Stimulated activated memory B cell treated with anti-CD40 and anti-IgM and Interleukin-4, amounts not matched to agents 10 μg/mL and 1 μg/mL and 100 μg/mL, for 72 hours (primary cell): ENCODE results near the gene MOB3A.

Experiments
- ATAC-seq: fragments of 150-1000 bp; cut with Tn5 transposase; 2 replicates; pipeline ENCODE4 v1.10.0; 2021
- H3K27ac Mint-ChIP-seq: one replicate; pipeline ENCODE4 v1.8.0; 2022; ENCODE audit warnings: mild to moderate bottlenecking, mixed read lengths
- H3K27me3 Mint-ChIP-seq: one replicate; pipeline ENCODE4 v1.8.0; 2022; ENCODE audit warnings: mixed read lengths
- H3K36me3 Mint-ChIP-seq: one replicate; pipeline ENCODE4 v1.8.0; 2022; ENCODE audit warnings: mixed read lengths
- H3K4me1 Mint-ChIP-seq: one replicate; pipeline ENCODE4 v1.8.0; 2022; ENCODE audit warnings: mixed read lengths
- H3K4me3 Mint-ChIP-seq: one replicate; pipeline ENCODE4 v1.8.0; 2022; ENCODE audit warnings: mild to moderate bottlenecking, moderate library complexity, mixed read lengths
- H3K9me3 Mint-ChIP-seq: one replicate; pipeline ENCODE4 v1.8.0; 2022; ENCODE audit warnings: mixed read lengths

Gene MOB3A

GRCh38 chr19:2050991-2051772, 44.9 kb downstream of the MOB3A start, which contains the start of gene MKNK2:
Gene MKNK2 (minus strand): TSS chr19:2051244. CDS start chr19:2050851, 393 bp downstream.
- Mint-ChIP-seq H3K36me3 (peaks cover 29% of the 10 kb centered on the region), H3K9me3 (no peaks in the 10 kb centered on the region), H3K4me3 (peak within 1 kb of the TSS; percentile 82), H3K4me1 (peaks cover 82% of the 10 kb centered on the region), H3K27ac (peak within 1 kb of the TSS; percentile 96), H3K27me3 (no peaks in the 10 kb centered on the region)
- ATAC-seq: peak; percentile 83

GRCh38 chr19:2050349-2050990, 45.7 kb downstream of the MOB3A start:
- ATAC-seq: peak; percentile 43
- no peaks in the 10 kb centered on the region for H3K9me3 Mint-ChIP-seq
- peaks cover 82% of the 10 kb centered on the region for H3K4me1 Mint-ChIP-seq
- peak overlapping the region; percentile 81 for H3K4me3 Mint-ChIP-seq
- H3K27ac Mint-ChIP-seq: peak overlapping the region; percentile 96
- peaks cover 29% of the 10 kb centered on the region for H3K36me3 Mint-ChIP-seq
- no peaks in the 10 kb centered on the region for H3K27me3 Mint-ChIP-seq

GRCh38 chr19:2049741-2050348, 46.3 kb downstream of the MOB3A start:
- Mint-ChIP-seq H3K27me3 (no peaks in the 10 kb centered on the region), H3K9me3 (no peaks in the 10 kb centered on the region), H3K4me1 (peaks cover 82% of the 10 kb centered on the region), H3K4me3 (peak overlapping the region; percentile 81), H3K27ac (peak overlapping the region; percentile 66), H3K36me3 (peaks cover 33% of the 10 kb centered on the region)
- peak; percentile 58 for ATAC-seq

- peak overlapping the region; percentile 81 for H3K4me3 Mint-ChIP-seq
- H3K9me3 Mint-ChIP-seq: no peaks in the 10 kb centered on the region
- no peaks in the 10 kb centered on the region for H3K27me3 Mint-ChIP-seq
- H3K27ac Mint-ChIP-seq: peak overlapping the region; percentile 66
- H3K36me3 Mint-ChIP-seq: peaks cover 36% of the 10 kb centered on the region
- H3K4me1 Mint-ChIP-seq: peaks cover 82% of the 10 kb centered on the region
- ATAC-seq: no peak
These were observed 47.0 kb downstream of the MOB3A start for GRCh38 chr19:2048959-2049740.

- H3K4me3 Mint-ChIP-seq: peak overlapping the region; percentile 81
- H3K36me3 Mint-ChIP-seq: peaks cover 44% of the 10 kb centered on the region
- H3K9me3 Mint-ChIP-seq: no peaks in the 10 kb centered on the region
- no peaks in the 10 kb centered on the region for H3K27me3 Mint-ChIP-seq
- ATAC-seq: no peak
- H3K4me1 Mint-ChIP-seq: peaks cover 83% of the 10 kb centered on the region
- H3K27ac Mint-ChIP-seq: peak overlapping the region; percentile 66
These were observed 47.8 kb downstream of the MOB3A start for GRCh38 chr19:2048104-2048958.

GRCh38 chr19:2047449-2048103, 48.5 kb downstream of the MOB3A start:
- peak overlapping the region; percentile 81 for H3K4me3 Mint-ChIP-seq
- no peak for ATAC-seq
- H3K4me1 Mint-ChIP-seq: peaks cover 86% of the 10 kb centered on the region
- H3K27me3 Mint-ChIP-seq: no peaks in the 10 kb centered on the region
- H3K36me3 Mint-ChIP-seq: peaks cover 51% of the 10 kb centered on the region
- H3K9me3 Mint-ChIP-seq: no peaks in the 10 kb centered on the region
- peak overlapping the region; percentile 66 for H3K27ac Mint-ChIP-seq

- peaks cover 86% of the 10 kb centered on the region for H3K4me1 Mint-ChIP-seq
- no peaks in the 10 kb centered on the region for H3K27me3 Mint-ChIP-seq
- no peak for ATAC-seq
- no peaks in the 10 kb centered on the region for H3K9me3 Mint-ChIP-seq
- peaks cover 56% of the 10 kb centered on the region for H3K36me3 Mint-ChIP-seq
- peak overlapping the region; percentile 29 for H3K4me3 Mint-ChIP-seq
- H3K27ac Mint-ChIP-seq: no peak overlapping the region
These were observed 49.1 kb downstream of the MOB3A start for GRCh38 chr19:2047076-2047448.

- H3K4me3 Mint-ChIP-seq: no peak overlapping the region
- no peak for ATAC-seq
- H3K4me1 Mint-ChIP-seq: peaks cover 83% of the 10 kb centered on the region
- H3K27ac Mint-ChIP-seq: no peak overlapping the region
- H3K27me3 Mint-ChIP-seq: no peaks in the 10 kb centered on the region
- no peaks in the 10 kb centered on the region for H3K9me3 Mint-ChIP-seq
- H3K36me3 Mint-ChIP-seq: peaks cover 58% of the 10 kb centered on the region
These were observed 49.8 kb downstream of the MOB3A start for GRCh38 chr19:2046046-2046907.

GRCh38 chr19:2045501-2046045, 50.6 kb downstream of the MOB3A start:
- peaks cover 89% of the 10 kb centered on the region for H3K4me1 Mint-ChIP-seq
- peak overlapping the region; percentile 77 for H3K27ac Mint-ChIP-seq
- no peak for ATAC-seq
- H3K4me3 Mint-ChIP-seq: peak overlapping the region; percentile 65
- no peaks in the 10 kb centered on the region for H3K9me3 Mint-ChIP-seq
- peaks cover 65% of the 10 kb centered on the region for H3K36me3 Mint-ChIP-seq
- no peaks in the 10 kb centered on the region for H3K27me3 Mint-ChIP-seq

GRCh38 chr19:2044709-2045500, 51.2 kb downstream of the MOB3A start:
- ATAC-seq: no peak
- H3K27ac Mint-ChIP-seq: peak overlapping the region; percentile 77
- H3K4me3 Mint-ChIP-seq: peak overlapping the region; percentile 65
- H3K27me3 Mint-ChIP-seq: no peaks in the 10 kb centered on the region
- H3K36me3 Mint-ChIP-seq: peaks cover 62% of the 10 kb centered on the region
- no peaks in the 10 kb centered on the region for H3K9me3 Mint-ChIP-seq
- peaks cover 93% of the 10 kb centered on the region for H3K4me1 Mint-ChIP-seq

- H3K4me1 Mint-ChIP-seq: peaks cover 92% of the 10 kb centered on the region
- no peaks in the 10 kb centered on the region for H3K9me3 Mint-ChIP-seq
- ATAC-seq: no peak
- H3K27ac Mint-ChIP-seq: peak overlapping the region; percentile 77
- H3K4me3 Mint-ChIP-seq: peak overlapping the region; percentile 66
- no peaks in the 10 kb centered on the region for H3K27me3 Mint-ChIP-seq
- H3K36me3 Mint-ChIP-seq: peaks cover 60% of the 10 kb centered on the region
These were observed 52.0 kb downstream of the MOB3A start for GRCh38 chr19:2043961-2044708.

GRCh38 chr19:2043251-2043641, 52.9 kb downstream of the MOB3A start:
- H3K27me3 Mint-ChIP-seq: no peaks in the 10 kb centered on the region
- peak overlapping the region; percentile 71 for H3K4me3 Mint-ChIP-seq
- no peak for ATAC-seq
- H3K27ac Mint-ChIP-seq: peak overlapping the region; percentile 77
- no peaks in the 10 kb centered on the region for H3K9me3 Mint-ChIP-seq
- peaks cover 64% of the 10 kb centered on the region for H3K36me3 Mint-ChIP-seq
- peaks cover 89% of the 10 kb centered on the region for H3K4me1 Mint-ChIP-seq
